HCT116 (cell line): ENCODE results near the gene RHOG. TPM values are rescaled to one million over a fixed set of nuclear protein-coding genes. Genes with fewer than 3 reads are reported as not detected.

Experiments used
- ATAC-seq: fragments of 200-7000 bp; cut with Tn5 transposase; 2 replicates; pipeline ENCODE4 v1.9.1; 2020; ENCODE audit warnings: mild to moderate bottlenecking, moderate library complexity
- BruUV-seq: library from RNA; stranded (reverse); fragments of 400-500 nt; replicated peaks from 2 replicates; lab custom pipeline; 2021; lab: Mats Ljungman, UMichigan
- CTCF ChIA-PET: fragments of 300-600 bp; sonication (Branson Sonifier 250); formaldehyde crosslinking; loops from one replicate; lab custom pipeline; 2021; ENCODE audit warnings: antibody characterized with exemption; lab: Charles Lee
- POLR2A ChIA-PET: fragments of 300-600, 350-600 bp; sonication (Branson Sonifier 250); formaldehyde crosslinking; loops from one replicate; lab custom pipeline; 2021; ENCODE audit warnings: antibody characterized with exemption; lab: Charles Lee
- RAD21 ChIA-PET, 2 experiments: fragments of 300-600 bp; sonication (Branson Sonifier 250); formaldehyde crosslinking; loops; one replicate each; lab custom pipeline; 2023; ENCODE audit warnings: low total read pairs in 2 of 2; ENCODE audit not compliant: uncharacterized antibody in 2 of 2, unreplicated experiment in 2 of 2, low non-redundant PET in 1 of 2; lab: Charles Lee
- DNase-seq: peaks from one replicate; pipeline ENCODE4 v3.0.0-alpha.2; 2010; ENCODE audit warnings: low read depth, low spot score
- H2AFZ ChIP-seq: fragments of 200-600 bp; shearing (Covaris generic), sonication (generic); 2 replicates; pipeline ENCODE4 v1.6.1; 2017; ENCODE audit warnings: low read depth, mixed run types, mixed read lengths, antibody characterized with exemption, low read length; ENCODE audit not compliant: poor library complexity, severe bottlenecking
- H3K27ac ChIP-seq: 2 replicates; pipeline ENCODE4 v1.5.1; 2012; ENCODE audit warnings: low read depth, low read length
- H3K27me3 ChIP-seq: fragments of 200-600 bp; sonication (generic); 2 replicates; pipeline ENCODE4 v1.6.1; 2016; ENCODE audit warnings: mixed run types, low read length, mixed read lengths; ENCODE audit not compliant: insufficient read depth
- H3K36me3 ChIP-seq, 2 experiments: fragments of 200-500 bp in 1 of 2; fragments of 200-600 bp in 1 of 2; sonication (Bioruptor generic) in 1 of 2; sonication (generic) in 1 of 2; 2 replicates each; pipeline versions ENCODE4 v1.5.1 to v1.6.1; 2014 to 2016; ENCODE audit warnings: low read length in 2 of 2, inconsistent platforms in 1 of 2, mixed read lengths in 1 of 2, mixed run types in 1 of 2; ENCODE audit not compliant: insufficient read depth in 2 of 2, control insufficient read depth in 1 of 2
- H3K4me1 ChIP-seq, 2 experiments: fragments of 200-600 bp in 1 of 2; sonication (generic) in 1 of 2; 2 replicates each; pipeline versions ENCODE4 v1.5.1 to v1.6.1; 2012 to 2017; ENCODE audit warnings: low read length in 2 of 2, inconsistent platforms in 1 of 2, mild to moderate bottlenecking in 1 of 2, mixed read lengths in 1 of 2, mixed run types in 1 of 2, moderate library complexity in 1 of 2; ENCODE audit not compliant: insufficient read depth in 2 of 2, control insufficient read depth in 1 of 2
- H3K4me2 ChIP-seq: fragments of 200-600 bp; sonication (generic); 2 replicates; pipeline ENCODE4 v1.6.1; 2017; ENCODE audit warnings: mixed run types, low read length, mixed read lengths
- H3K4me3 ChIP-seq, 2 experiments: fragments of 200-600 bp in 1 of 2; sonication (generic) in 1 of 2; replicated peaks in 1 of 2; 2 replicates each; pipeline ENCODE4 v1.5.1; 2011 to 2016; ENCODE audit warnings: low read length in 2 of 2, control low read depth in 1 of 2, low read depth in 1 of 2, mild to moderate bottlenecking in 1 of 2, mixed read lengths in 1 of 2, mixed run types in 1 of 2
- H3K79me2 ChIP-seq: fragments of 200-600 bp; sonication (generic); 2 replicates; pipeline ENCODE4 v1.6.1; 2017; ENCODE audit warnings: mild to moderate bottlenecking, mixed run types, low read length, moderate library complexity, mixed read lengths; ENCODE audit not compliant: insufficient read depth
- H3K9ac ChIP-seq: fragments of 200-600 bp; sonication (generic); 2 replicates; pipeline ENCODE4 v1.6.1; 2016; ENCODE audit warnings: low read length, mixed read lengths
- H3K9me2 ChIP-seq: fragments of 200-600 bp; sonication (generic), shearing (Covaris generic); 2 replicates; pipeline ENCODE4 v1.6.1; 2017; ENCODE audit warnings: mixed run types, mild to moderate bottlenecking, moderate library complexity; ENCODE audit not compliant: insufficient read depth
- H3K9me3 ChIP-seq, 2 experiments: fragments of 200-500 bp in 1 of 2; fragments of 200-600 bp in 1 of 2; sonication (Bioruptor generic) in 1 of 2; sonication (generic) in 1 of 2; 2 replicates each; pipeline ENCODE4 v1.6.1; 2014 to 2017; ENCODE audit warnings: low read length in 2 of 2, mixed read lengths in 2 of 2, inconsistent platforms in 1 of 2, low read depth in 1 of 2, mild to moderate bottlenecking in 1 of 2, mixed run types in 1 of 2, moderate library complexity in 1 of 2; ENCODE audit not compliant: control insufficient read depth in 1 of 2, insufficient read depth in 1 of 2
- H4K20me1 ChIP-seq: fragments of 200-600 bp; sonication (generic), shearing (Covaris generic); 2 replicates; pipeline ENCODE4 v1.6.1; 2017; ENCODE audit warnings: mixed run types, mild to moderate bottlenecking, moderate library complexity; ENCODE audit not compliant: insufficient read depth
- ATF3 ChIP-seq: IDR thresholded peaks from 2 replicates; pipeline ENCODE4 v1.6.1; 2012
- CEBPB ChIP-seq: IDR thresholded peaks from 2 replicates; pipeline ENCODE4 v1.6.1; 2012; ENCODE audit warnings: low read depth
- ELF1 ChIP-seq: IDR thresholded peaks from 2 replicates; pipeline ENCODE4 v1.6.1; 2012; ENCODE audit warnings: low read depth, borderline replicate concordance
- EZH2 ChIP-seq: fragments of 200-600 bp; sonication (generic); IDR thresholded peaks from 2 replicates; pipeline ENCODE4 v1.6.1; 2017; ENCODE audit warnings: antibody characterized with exemption, mixed run types
- EZH2phosphoT487 ChIP-seq: fragments of 200-600 bp; IDR thresholded peaks from 2 replicates; pipeline ENCODE4 v1.6.1; 2018; ENCODE audit warnings: antibody characterized with exemption, borderline replicate concordance
- FOSL1 ChIP-seq: IDR thresholded peaks from 2 replicates; pipeline ENCODE4 v1.6.1; 2012; ENCODE audit warnings: low read depth
- JUND ChIP-seq: IDR thresholded peaks from 2 replicates; pipeline ENCODE4 v1.6.1; 2012
- POLR2AphosphoS5 ChIP-seq: IDR thresholded peaks from 2 replicates; pipeline ENCODE4 v1.6.1; 2011; ENCODE audit warnings: mild to moderate bottlenecking, low read depth, low read length, moderate library complexity
- ZFX ChIP-seq: fragments of 450-650 bp; IDR thresholded peaks from 2 replicates; pipeline ENCODE4 v1.6.1; 2017
- ZNF274 ChIP-seq: fragments of 200-500 bp; sonication (Bioruptor generic); IDR thresholded peaks from 2 replicates; pipeline ENCODE4 v1.6.1; 2014; ENCODE audit warnings: mild to moderate bottlenecking, low read depth, low read length, inconsistent platforms
- intact Hi-C: fragments of 100-400 bp; cut with micrococcal nuclease; formaldehyde crosslinking; loops from 2 replicates; pipeline ENCODE4 v1.10.0; 2022
- total RNA-seq: library from RNA; stranded (reverse); gene quantifications from one replicate; pipeline ENCODE4 v1.2.1, GENCODE V29; 2021; ENCODE audit not compliant: unreplicated experiment
- TF ChIP-seq, protein P1 (sequence below): IDR thresholded peaks from 2 replicates; pipeline ENCODE4 v1.6.1; 2011; ENCODE audit warnings: mild to moderate bottlenecking, low read length, moderate library complexity; ENCODE audit not compliant: insufficient replicate concordance; ENCODE audit errors: extremely low read depth

Gene RHOG
- total RNA-seq, 1 experiment from 2014 or later: 49.1 TPM

DNA sequence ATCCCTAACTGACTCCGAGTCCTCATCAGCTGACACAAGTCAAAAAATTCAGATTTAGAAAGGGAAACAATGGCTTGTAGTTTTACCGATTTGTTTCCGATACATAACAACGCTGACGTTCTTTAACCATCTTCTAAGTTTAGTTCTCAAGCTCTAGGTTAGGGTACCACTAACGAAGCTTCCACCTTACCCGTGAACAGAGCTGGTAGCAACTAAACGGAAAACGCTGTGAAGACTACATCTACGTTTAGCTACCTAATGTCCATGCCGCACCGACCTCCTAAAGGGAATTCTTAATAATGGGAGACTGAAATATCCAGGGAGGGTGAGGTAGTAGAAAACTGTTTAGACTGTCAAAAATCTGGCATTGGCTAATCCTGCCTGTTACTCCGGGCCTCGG is 44.4 kb downstream of the RHOG start:
- Histone ChIP-seq H3K79me2 (peaks cover 61% of the 10 kb centered on the region), H3K4me3 (peak overlapping the region; percentile 86 to 100), H3K9ac (peak overlapping the region; percentile 93), H3K4me2 (peak overlapping the region; percentile 91), H3K9me3 (no peaks in the 10 kb centered on the region), H3K4me1 (peaks cover 14 to 28% of the 10 kb centered on the region in 2 experiments), H3K27ac (no peak overlapping the region; the same call in 1 of the 2 replicates), H3K27me3 (no peaks in the 10 kb centered on the region), H4K20me1 (peaks cover 18% of the 10 kb centered on the region; the same call in 1 of the 2 replicates), H2AFZ (no peak overlapping the region), H3K36me3 (peaks cover 20 to 23% of the 10 kb centered on the region in 2 experiments), H3K9me2 (no peaks in the 10 kb centered on the region)
- DNase-seq (no peak), ATAC-seq (no peak)
- TF ChIP-seq CEBPB: no peak
- no peak for TF ChIP-seq ELF1
- no peak for TF ChIP-seq EZH2phosphoT487
- TF ChIP-seq FOSL1: no peak
- intact Hi-C loops: no loop called here
- CTCF ChIA-PET: no interaction called here
- POLR2A ChIA-PET: no interaction called here
- RAD21 ChIA-PET: no interaction called here
- TSS peak; percentile 64 for BruUV-seq

DNA sequence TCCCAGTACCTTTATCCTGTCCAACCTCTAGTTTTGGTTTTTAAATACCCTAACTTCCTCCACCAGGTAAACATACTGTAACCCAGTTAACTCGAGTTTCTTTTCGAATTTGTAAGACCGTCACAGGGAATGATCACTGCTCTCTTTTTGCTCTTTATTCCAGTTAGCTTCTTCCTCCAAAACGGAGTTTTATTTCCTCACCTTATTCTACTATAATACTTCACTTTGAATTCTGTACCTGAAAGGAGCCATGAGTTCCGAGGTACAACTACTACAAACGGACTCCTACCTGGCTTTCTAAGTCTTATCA is 44.8 kb downstream of the RHOG start:
- ChIA-PET RAD21 (no interaction called here), POLR2A (no interaction called here), CTCF (no interaction called here)
- Histone ChIP-seq H3K27ac (no peak overlapping the region), H3K27me3 (no peaks in the 10 kb centered on the region), H3K4me1 (peaks cover 14 to 28% of the 10 kb centered on the region in 2 experiments), H3K4me3 (peak overlapping the region; percentile 86 to 100), H3K9me3 (no peaks in the 10 kb centered on the region), H3K36me3 (peaks cover 20 to 23% of the 10 kb centered on the region in 2 experiments), H3K79me2 (peaks cover 65% of the 10 kb centered on the region), H3K4me2 (peak overlapping the region; percentile 91), H4K20me1 (peaks cover 18% of the 10 kb centered on the region; the same call in 1 of the 2 replicates), H2AFZ (no peak overlapping the region), H3K9ac (peak overlapping the region; percentile 93), H3K9me2 (no peaks in the 10 kb centered on the region)
- DNase-seq (no peak), ATAC-seq (no peak)
- no peak for TF ChIP-seq ATF3
- TF ChIP-seq JUND: no peak
- TF ChIP-seq EZH2: no peak
- no peak for TF ChIP-seq POLR2AphosphoS5
- TF ChIP-seq ZFX: no peak
- no peak for TF ChIP-seq ZNF274
- TF ChIP-seq, protein P1, sequence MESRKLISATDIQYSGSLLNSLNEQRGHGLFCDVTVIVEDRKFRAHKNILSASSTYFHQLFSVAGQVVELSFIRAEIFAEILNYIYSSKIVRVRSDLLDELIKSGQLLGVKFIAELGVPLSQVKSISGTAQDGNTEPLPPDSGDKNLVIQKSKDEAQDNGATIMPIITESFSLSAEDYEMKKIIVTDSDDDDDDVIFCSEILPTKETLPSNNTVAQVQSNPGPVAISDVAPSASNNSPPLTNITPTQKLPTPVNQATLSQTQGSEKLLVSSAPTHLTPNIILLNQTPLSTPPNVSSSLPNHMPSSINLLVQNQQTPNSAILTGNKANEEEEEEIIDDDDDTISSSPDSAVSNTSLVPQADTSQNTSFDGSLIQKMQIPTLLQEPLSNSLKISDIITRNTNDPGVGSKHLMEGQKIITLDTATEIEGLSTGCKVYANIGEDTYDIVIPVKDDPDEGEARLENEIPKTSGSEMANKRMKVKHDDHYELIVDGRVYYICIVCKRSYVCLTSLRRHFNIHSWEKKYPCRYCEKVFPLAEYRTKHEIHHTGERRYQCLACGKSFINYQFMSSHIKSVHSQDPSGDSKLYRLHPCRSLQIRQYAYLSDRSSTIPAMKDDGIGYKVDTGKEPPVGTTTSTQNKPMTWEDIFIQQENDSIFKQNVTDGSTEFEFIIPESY: no peak
- intact Hi-C loops: no loop called here
- no TSS peak for BruUV-seq
